Measurements from ENCODE around the gene SERPINB1.

Gene SERPINB1

DNA sequence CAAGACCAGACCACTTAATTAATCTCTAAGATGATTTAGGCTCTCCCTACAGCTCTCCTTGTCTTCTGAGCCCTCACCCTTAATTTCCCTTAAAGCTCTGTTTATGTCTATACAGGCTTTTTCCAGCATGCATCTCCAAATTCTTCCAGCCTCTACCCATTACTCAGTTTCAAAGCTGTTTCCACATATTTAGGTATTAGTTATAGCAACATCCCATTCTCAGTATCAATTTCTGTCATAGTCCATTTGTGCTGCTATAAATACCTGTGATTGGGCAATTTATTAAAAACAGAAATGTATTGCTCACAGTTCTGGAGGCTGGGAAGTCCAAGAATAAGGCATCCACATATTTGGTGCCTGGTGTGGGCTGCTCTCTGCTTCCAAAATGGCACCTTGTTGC, 2.3 kb upstream of the SERPINB1 start:
- DNase-seq: no peak

DNA sequence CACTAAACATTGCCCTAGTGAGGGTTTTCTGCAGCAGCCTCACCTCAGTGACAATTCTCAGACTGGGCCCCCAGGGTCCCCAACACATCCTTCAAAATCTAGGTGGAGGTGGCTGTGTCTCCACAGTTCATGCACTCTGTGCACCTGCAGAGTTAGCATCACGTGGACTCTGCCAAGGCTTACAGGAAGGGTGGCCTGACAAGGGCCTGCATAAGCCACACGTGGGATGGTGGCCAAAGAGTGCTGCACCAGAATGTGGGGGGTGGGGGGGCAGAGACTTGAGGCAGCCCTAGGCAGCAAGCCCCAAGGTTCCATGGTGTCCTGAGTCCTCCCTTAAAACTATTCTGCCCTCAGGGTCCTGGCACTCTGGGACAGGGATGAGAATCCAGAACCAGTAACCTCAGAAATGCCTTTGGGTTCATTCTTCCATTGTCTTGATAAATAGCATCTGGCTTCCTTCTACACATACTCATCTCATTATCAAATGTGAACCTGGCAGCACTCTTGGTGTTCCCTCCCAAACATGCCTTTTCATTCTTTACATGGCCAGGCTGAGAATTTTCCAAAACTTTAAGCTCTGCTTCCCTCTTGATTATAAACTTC, 1.6 kb upstream of the SERPINB1 start:
- no peak for DNase-seq

DNA sequence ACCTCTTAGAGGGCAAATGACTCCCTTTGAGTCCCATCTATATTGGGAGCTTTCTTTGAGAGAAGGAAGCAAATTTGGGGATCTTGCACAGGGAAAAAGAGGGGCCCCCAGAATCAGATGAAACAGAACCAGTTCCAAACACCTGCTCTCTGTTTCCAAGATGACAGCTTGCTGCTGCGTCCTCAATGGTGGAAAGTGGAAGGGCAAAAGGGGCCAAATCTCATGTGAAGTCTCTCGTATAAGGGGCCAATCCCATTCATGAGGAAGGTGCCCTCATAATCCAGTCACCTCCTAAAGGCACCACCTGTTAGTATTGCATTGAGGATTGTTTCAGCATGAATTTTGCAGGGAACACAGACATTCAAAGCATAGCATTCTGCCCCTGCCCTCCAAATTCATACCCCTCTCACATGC, 483 bp upstream of the SERPINB1 start:
- DNase-seq: no peak

DNA sequence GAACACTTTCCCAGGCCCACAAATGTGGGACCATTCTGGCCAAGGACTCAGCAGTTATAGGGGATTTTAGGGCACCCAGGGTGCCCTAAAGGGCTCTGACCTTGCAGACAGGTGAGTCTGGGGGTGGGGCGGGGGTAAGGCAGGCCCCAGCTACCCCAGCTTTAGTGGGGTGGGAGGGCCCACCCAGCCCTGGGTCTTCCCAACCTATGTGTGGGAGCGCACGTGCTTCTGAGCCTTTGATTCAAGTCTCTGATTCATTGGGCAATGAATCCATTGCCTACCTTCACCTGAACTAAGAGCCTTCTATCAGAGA, 958 bp downstream of the SERPINB1 start:
- DNase-seq: no peak

DNA sequence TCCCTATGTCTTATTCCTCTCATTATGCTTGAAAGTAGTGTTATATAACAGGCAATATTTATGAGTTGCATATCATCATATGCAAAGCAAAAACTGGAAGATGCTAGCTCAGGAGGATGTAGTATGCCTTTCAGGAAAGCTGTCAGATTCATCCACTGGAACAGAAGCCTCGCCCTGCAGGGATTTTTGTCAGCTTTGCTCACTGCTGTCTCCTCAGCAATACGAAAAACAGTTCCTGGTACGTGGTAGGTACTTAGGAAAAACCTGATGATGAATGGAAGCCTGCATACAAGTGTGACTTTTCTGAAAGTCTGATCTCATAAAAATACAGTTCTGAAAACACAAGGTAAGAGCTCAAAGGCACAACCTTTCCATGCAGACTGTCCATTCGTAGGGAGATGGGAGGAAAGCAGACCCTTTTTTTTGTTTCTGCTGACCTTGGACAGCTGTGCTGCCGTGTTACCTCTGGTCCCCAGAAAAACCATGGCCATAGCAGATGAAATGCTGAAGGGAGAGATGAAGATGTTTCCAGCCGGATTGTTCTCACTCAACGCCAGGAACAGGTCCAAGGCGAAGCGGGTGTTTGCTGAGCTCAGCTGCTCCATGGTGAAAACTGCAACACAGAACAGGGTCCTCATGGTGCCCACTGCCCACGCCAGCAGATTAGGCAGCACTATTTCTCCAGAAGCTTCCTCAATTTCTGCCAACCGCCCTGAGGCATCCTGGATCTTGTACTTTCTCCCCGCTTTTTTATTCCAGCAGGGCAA, 1.5 kb downstream of the SERPINB1 start:
- no peak for DNase-seq

DNA sequence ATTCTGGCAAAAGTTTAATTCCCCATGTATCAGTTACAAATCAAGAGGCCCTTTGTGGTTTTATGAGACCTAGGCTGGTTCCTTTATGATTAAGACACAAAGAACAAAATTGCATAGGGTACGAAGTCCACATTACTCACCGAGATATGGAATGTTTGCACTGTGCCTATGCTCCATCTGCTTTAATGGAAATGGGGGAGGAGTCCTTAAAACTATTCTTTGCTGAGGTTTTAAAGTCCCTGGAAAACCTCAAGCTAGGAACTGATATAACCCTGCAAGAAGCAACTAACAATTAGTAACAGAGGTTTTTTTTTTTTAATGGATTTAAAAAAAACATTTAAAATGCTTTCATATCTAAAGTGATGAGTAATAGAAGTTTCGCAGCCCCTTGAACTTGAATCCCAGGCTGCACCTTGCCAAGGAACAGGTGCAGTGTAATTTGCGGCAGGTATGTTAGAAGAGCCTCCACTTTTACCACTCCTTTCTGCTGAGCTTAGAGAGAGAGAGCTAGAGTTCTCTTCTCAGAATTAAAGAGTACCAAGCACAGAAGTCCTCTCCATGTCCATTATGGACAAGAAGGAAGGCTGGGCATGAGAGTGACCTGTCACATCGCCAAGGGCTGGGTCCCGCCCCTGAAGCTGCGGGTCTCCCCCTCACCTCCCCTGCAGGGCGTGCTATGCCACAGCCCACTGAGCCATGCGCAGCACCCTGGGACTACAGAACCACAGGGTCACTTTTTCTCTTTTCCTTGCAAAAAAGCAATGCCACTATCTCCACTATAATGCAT, 2.3 kb downstream of the SERPINB1 start:
- DNase-seq: no peak

DNA sequence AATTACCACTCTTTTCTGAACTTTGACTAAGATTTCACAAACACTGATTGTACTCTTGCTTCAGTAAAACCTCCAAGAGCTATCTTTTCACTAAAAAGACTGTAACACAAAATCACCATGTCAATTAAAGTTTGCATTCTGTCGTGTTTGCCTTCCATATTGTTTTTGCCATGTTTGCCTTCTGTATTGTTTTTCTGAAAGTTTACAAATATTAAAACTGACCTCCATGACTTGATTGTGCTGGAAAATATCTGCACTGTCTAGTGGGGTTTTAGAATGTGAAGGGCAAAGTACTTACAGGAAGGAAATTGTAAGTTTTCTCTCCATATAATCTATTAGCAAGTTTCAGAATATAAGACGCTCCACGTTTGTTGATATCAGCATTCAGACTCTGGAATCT, 3.4 kb downstream of the SERPINB1 start:
- DNase-seq: no peak

DNA sequence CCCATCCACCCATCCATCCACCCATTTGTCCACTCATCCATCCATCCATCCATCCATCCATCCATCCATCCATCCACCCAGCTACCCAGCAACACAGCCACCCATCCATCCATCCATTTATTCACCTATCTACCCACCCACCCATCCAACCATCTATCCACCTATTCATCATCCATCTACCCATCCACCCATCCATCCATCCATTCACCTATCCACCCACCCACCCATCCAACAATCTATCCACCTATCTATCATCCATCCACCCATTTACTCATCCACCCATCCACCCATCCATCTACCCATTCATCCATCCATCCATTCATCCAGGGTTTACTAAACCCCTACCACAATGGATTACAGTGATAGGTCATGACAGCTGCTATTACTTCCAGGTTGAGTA, 7.4 kb downstream of the SERPINB1 start:
- DNase-seq: no peak

DNA sequence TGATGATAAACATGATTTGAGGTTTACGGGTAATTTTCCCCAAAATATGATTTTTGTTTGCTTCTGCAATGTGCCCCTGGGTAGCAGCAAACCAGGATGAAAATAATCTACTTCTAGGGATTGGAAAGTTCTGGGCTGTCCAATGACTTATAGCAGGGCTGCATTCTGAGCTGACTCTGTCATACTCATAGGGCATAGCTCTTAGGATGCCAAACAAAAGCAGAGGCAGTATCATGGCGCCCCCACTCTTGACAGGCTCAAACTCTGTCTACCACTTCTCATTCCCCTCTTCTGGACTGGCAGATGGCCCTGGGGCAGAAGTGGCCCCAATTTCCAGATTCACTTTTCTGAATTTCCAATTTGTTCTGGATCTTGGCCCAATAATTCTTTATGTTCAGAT, 10.3 kb downstream of the SERPINB1 start:
- DNase-seq: no peak

DNA sequence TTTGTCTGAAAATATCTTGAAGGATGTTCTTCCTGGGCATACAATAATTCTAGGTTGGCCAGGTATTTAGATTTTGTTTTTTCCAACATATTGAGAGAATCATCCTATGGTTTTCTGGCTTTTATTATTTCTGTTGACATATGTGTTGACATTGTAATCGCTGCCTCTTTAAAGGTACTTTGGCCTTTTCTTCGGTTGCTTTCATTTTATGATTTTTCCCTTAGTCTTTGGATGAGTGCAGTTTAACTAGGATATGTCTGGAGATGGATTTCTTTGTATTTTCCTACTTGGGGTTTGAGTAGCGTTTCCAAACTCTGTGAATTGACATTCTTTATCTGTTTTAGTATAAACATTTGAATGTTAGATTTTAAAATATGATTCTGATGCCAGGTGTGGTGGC, 11.5 kb downstream of the SERPINB1 start:
- DNase-seq: no peak

DNA sequence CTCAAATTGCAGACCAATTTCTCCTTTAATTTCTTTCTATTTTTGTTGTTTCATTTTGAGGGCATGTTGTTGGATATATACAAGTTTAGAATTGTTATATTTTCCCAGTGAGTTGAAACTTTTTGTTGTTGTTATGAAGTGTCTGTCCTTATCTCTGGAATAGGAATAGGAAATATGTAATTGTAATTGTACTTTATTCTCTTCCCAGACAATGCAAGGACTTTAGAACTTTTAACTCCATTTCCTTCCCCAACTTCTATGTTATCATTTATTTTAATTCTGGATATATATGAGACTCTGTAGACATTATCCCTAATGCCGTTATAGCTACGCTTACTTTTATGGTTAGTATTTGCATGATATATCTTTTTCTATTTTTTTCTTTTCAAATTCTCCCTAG, 12.4 kb downstream of the SERPINB1 start:
- DNase-seq: no peak

DNA sequence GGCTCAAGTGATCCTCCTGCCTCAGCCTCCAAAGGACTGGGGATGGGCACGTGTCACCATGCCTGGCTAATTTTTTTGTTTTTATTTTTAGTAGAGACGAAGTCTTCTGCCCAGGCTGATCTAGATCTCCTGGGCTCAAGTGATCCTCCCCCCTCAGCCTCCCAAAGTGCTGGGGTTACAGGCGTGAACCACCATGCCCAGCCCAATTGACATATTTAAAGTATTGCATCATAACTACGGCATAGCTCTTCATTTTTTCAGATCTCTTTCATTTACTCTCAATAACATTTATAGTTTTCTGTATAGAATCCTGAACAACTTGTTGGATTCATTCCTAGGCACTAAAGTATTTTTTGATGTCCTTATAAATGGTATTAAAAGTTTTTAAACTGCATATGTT, 13.0 kb downstream of the SERPINB1 start:
- DNase-seq: no peak

DNA sequence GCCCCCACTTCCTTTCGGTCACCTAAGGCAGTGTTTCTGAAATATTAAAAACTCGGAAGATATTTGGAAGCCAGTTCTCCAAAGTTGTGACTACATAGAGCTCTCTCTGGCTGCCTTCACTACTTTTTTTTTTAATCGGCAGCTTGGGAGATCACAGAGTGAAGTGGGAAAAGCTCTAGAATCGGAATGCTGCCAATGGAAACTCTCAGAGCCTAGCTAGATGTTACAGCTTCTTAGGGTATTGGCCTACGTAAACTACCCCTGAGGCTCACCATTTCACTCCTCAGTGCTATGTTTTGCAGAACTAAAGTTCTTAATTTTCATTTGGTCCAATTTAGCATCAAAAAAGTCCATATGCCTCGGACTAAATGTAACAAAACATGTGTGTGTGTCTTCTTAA, 14.5 kb downstream of the SERPINB1 start:
- no peak for DNase-seq

DNA sequence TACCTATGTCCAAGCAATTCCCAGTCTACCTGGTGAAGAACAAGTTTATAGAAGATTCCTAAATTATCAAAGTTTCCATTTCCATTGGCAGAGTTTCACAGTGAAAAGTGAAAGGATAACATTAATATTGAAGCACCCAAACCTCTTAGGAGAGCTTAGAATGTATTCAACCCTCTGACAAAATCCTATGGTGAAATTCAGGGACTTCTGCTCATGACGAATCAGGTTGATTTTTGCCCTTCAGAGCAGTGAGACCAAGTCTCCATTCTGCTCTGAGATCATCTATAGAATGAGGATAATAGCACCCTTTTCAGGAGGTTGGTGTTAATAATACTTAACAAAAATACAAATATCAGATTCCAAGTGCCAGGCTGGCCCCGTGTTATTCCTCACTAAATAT, 15.5 kb downstream of the SERPINB1 start:
- DNase-seq: no peak

DNA sequence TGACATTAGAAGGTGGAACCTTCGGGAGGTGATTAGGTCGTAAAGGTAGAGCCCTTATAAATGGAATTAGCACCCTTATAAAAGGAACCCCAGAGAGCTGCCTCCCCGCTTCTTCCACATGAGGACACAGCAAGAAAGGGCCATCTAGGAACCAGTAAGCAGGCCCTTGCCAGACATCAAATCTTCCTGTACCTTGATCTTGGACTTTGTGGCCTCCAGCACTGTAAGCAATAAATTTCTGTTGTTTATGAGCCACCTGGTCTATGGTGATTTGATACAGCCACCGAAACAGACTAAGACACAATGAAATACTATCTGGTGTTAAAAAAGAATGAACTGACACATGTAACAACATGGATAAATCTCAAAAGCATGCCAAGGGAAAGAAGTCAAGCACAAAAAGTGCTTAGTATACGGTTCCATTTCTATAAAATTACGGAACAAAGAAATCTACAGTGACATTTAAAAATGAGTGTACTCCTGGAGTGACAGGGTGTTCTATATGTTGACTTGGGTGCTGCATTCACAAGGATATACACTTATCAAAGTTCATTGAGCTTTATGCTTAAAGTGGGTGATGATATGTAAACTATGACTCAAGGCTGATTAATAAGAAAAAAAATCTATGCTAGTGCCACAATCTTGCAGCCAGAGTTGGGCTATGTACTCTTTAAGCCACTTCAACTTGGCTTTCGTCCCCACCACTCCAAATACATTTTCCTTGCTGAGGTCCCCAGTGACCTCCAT, 18.4 kb downstream of the SERPINB1 start:
- peak; percentile 6 for DNase-seq

DNA sequence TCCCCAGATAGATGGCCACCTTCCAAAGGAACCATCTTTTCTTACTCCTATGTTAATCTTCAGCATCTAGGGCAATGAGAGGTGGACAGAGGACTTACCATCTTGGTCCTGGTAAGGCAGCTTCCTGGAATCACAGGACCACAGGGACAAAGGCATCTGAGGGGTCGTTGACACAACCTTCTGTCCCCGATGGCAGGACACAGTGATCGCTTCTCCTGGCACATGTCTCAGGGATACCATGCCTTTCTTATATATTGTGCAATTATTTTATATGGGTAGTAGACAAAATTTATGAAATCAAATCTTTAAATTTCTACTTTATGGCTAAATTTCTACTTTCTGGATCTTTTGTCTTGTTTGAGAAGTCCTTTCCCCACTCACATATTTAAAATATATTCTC, 20.1 kb downstream of the SERPINB1 start:
- no peak for DNase-seq

DNA sequence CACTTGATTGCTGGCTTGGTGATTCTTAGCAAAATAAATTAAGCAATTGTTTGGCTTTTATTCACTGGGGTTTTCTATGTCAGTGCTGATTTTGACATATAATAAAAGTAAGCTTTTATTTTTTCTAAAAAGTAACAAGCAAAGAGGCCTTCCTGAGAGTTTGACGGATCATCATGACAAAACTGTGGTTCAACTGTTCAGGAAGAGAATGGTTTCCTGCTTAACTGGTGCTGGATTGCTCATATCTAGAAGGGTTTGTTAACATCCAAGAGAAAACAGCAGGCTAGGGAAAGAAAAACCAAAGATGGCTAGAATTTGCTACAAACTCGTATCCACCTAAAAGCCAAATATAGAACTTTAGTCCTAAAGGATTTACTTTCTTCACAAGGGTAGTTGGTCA, 21.2 kb downstream of the SERPINB1 start:
- DNase-seq: no peak

DNA sequence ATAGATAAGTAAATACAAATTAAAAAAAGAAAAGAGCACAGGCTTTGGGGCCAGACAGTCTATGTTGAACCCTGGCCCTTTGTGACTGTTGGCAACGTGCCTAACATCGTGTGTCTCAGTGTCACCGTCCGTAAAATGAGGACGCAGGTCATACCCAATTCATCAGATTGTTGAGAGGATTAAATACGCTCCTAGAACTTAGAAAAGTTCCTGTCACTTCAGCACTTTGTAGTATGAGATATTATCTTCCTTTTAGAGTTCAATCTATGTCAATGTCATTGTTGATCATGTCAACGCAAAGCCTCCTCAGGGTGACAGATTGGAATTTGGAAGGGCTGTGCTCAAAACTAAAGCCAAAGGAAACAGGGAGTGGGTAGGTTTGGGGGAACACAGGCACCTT, 21.7 kb downstream of the SERPINB1 start:
- DNase-seq: no peak

DNA sequence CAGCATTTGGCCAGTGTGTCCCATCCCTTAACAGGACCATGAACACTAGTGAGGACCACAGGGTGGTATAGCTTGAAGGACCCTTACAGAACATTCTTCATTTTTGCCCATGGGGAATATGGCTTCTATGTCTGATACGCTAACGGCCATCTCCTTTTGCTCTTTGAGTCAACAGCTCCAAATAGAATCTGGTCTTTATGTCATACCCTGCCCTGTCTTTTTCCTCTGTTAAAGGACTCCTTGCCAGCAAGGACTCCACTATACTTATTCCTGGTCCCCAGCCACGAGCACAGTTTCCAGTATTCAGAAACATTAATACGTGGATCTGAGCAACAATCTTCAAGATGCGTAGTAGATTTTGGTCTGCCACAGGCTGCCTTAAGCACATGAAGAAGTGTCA, 22.5 kb downstream of the SERPINB1 start:
- no peak for DNase-seq

DNA sequence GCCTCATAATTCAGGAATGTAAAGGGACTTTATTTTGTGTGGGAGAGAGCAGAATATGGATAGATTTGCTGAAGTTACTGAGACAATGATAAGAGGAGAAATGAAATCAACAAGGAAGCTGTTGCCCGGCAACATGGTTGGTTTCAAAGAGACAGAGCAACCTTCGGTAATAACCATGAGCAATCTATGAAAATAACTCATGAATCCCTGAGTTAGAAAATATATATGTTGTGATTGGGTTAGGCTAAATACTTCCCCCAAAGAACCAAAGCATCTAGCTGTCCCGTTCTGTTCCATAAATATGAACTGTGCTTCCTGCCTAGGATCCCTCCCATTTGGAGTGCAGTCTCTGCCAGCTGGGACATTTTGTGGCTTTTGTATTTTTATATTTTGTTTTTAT, 23.1 kb downstream of the SERPINB1 start:
- no peak for DNase-seq

DNA sequence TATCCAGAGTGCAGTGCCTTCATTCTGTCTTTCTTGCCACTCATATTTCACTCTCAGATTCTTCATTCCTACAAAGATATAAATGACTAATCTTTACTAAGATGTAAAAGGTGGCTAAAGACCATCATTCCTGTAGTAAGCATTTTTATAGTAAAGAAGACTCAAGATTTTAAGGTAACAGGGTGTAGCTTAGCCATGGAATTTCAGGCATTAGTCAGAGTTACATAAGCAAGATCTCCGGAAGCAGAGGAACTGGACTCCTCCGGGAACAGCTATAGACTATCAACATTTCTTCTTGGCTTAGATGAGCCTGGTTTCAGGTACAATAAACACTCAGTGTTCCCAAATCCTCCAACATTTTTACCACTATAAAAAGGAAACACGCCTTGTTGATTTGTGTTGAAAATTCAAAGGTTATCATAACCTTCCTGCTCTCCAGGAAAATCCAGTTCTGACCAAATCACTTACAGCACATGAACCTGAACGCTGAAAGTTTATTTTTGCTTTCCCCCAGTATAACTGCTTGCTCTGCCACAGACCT, 23.7 kb downstream of the SERPINB1 start:
- DNase-seq: no peak

DNA sequence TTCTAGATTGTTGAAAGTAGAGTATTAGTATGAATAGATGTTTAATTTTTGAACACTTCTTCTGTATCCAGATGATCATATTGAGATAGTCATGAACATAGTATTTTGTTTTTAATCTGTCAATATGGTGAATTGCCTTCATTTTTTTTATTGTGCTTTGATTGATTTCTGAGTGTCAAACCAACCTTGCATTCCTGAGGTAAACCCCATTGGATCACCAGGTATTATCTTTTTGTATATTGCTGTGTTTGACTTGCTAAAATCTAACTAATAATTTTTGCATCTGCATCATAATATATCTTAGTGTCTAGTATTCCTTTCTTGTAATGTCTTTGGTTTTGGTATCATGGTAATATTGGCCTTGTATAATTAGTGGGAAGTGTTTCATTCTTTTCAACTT, 25.5 kb downstream of the SERPINB1 start:
- no peak for DNase-seq

DNA sequence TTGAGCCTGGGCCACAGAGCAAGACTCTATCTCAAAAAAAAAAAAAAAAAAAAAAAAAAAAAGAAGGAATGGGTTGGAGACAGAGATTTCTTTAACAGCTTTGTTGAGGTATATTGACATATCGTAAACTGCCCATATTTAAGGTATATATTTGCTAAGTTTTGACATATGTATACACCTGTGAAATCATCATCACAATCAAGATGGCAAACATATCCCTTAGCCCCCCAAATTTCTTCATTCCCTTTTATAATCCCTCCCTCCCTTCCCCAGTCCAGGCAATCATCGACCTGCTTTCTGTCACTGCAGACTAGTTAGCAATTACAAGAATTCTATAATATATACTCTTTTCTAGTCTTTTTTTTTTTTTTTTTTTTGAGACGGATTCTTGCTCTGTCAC, 29.0 kb downstream of the SERPINB1 start:
- no peak for DNase-seq

All from NCI-H2171 (cell line).